ENCODE data around the gene CLIP4.
"Not testable (repeated sequence)": the region's sequence is repeated elsewhere in the genome, so short reads cannot be mapped to it uniquely, and the experiment has no call there.

The CLIP4 gene

DNA sequence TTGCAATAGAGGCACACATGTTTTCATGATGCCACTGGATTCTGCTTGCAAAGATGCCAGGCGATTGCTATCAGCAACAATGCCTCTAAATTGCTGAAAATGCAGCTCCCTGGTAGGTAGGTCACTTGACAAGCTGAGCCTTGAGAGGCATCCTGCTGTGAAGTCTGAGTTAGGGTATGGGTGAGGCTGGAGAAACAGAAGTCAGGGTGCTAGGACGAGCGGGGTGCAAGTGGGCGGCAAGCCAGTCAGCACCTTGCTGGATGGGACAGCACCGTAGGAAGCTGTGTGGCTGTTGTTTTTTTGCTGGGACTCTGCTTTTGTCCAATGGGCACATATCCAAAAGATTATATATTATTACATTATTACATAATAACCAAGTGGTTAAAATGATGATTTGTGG, 10.5 kb upstream of the CLIP4 start:
- Histone ChIP-seq H3K9me3 (ENCODE audit: control insufficient read depth in 1 of 2, low read length in 2 of 2) (no peaks in the 10 kb centered on the region), H3K36me3 (ENCODE audit: control insufficient read depth in 1 of 2, insufficient read depth in 2 of 2, low read length in 2 of 2) (no peaks in the 10 kb centered on the region), H3K9ac (ENCODE audit: low read depth in 1 of 2, low read length in 2 of 2) (no peak overlapping the region), H3K4me1 (ENCODE audit: control insufficient read depth in 1 of 2, insufficient read depth in 2 of 2, low read length in 2 of 2) (no peaks in the 10 kb centered on the region), H3K27me3 (ENCODE audit: control insufficient read depth in 1 of 2, insufficient read depth in 2 of 2, low read length in 2 of 2) (no peaks in the 10 kb centered on the region), H3K4me3 (ENCODE audit: low read depth in 1 of 2, low read length in 2 of 2) (no peak overlapping the region), H3K27ac (ENCODE audit: low read depth, low read length) (no peak overlapping the region)

DNA sequence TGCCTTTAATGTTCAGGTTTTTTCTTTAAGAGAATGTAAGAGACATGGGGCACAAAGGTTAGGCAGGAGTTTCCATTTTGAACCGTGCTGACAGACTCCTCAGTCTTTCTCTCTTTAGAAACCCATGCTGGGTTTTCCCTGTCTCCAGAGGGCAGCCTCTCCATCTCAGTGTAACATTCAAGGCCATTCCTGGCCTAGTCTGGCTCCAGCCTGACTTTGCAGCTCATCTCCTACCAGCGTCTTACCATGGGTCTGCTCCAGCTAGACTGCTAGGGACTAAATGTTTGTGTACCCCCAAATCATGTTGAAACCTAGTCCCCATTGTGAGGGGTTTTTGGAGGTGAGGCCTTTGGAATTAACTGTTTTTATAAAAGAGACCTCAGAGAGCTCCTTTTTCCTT, 9.8 kb upstream of the CLIP4 start:
- H3K9me3 ChIP-seq (ENCODE audit: control insufficient read depth in 1 of 2, low read length in 2 of 2): no peaks in the 10 kb centered on the region
- no peak overlapping the region for H3K27ac ChIP-seq (ENCODE audit: low read depth, low read length)
- no peaks in the 10 kb centered on the region for H3K36me3 ChIP-seq (ENCODE audit: control insufficient read depth in 1 of 2, insufficient read depth in 2 of 2, low read length in 2 of 2)
- H3K4me1 ChIP-seq (ENCODE audit: control insufficient read depth in 1 of 2, insufficient read depth in 2 of 2, low read length in 2 of 2): no peaks in the 10 kb centered on the region
- no peaks in the 10 kb centered on the region for H3K27me3 ChIP-seq (ENCODE audit: control insufficient read depth in 1 of 2, insufficient read depth in 2 of 2, low read length in 2 of 2)
- H3K9ac ChIP-seq (ENCODE audit: low read depth in 1 of 2, low read length in 2 of 2): no peak overlapping the region
- no peak overlapping the region for H3K4me3 ChIP-seq (ENCODE audit: low read depth in 1 of 2, low read length in 2 of 2)

DNA sequence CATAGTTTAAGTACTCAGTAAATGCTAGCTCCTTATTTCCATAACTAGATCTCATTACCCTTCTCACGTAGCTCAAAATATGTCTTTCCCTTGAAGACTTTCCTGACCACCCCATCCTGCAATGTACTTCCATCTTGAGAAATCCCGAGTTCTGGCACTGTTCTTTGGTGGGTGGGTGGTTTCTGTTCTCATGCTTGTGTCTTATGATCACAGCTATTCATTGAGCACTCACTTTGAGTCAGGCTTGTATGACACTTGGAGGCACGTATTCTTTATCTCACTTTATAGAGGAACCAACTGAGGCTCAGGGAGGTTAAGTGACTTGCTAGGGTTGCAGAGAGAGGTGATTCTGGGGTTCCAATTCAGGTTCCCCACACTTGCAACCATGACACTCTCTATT, 9.0 kb upstream of the CLIP4 start:
- Histone ChIP-seq H3K36me3 (ENCODE audit: control insufficient read depth in 1 of 2, insufficient read depth in 2 of 2, low read length in 2 of 2) (no peaks in the 10 kb centered on the region), H3K4me3 (ENCODE audit: low read depth in 1 of 2, low read length in 2 of 2) (no peak overlapping the region), H3K9ac (ENCODE audit: low read depth in 1 of 2, low read length in 2 of 2) (no peak overlapping the region), H3K27ac (ENCODE audit: low read depth, low read length) (no peak overlapping the region), H3K9me3 (ENCODE audit: control insufficient read depth in 1 of 2, low read length in 2 of 2) (no peaks in the 10 kb centered on the region), H3K27me3 (ENCODE audit: control insufficient read depth in 1 of 2, insufficient read depth in 2 of 2, low read length in 2 of 2) (no peaks in the 10 kb centered on the region), H3K4me1 (ENCODE audit: control insufficient read depth in 1 of 2, insufficient read depth in 2 of 2, low read length in 2 of 2) (no peaks in the 10 kb centered on the region)

DNA sequence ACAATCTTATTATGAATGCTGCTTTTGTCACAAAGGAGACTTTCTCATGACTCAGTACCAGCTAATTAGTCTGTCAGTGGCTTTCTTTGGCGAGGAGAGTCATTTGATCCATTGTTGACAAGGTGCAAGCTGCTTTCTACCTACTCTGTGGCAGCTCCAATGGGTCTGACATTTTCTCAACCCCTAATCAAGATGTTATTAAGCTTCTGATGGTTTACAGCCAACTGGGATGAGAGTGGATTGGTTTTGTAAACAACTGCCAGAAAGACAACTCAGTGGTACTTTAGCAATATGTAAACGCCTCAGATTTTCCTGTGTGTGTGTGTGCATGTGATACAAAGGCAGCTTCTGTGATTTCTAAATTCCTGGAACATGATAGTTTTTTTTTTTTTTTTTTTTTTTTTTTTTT, 8.2 kb upstream of the CLIP4 start:
- no peaks in the 10 kb centered on the region for H3K36me3 ChIP-seq (ENCODE audit: control insufficient read depth in 1 of 2, insufficient read depth in 2 of 2, low read length in 2 of 2)
- no peak overlapping the region for H3K4me3 ChIP-seq (ENCODE audit: low read depth in 1 of 2, low read length in 2 of 2)
- no peak overlapping the region for H3K27ac ChIP-seq (ENCODE audit: low read depth, low read length)
- no peak overlapping the region for H3K9ac ChIP-seq (ENCODE audit: low read depth in 1 of 2, low read length in 2 of 2)
- H3K4me1 ChIP-seq (ENCODE audit: control insufficient read depth in 1 of 2, insufficient read depth in 2 of 2, low read length in 2 of 2): no peaks in the 10 kb centered on the region
- no peaks in the 10 kb centered on the region for H3K9me3 ChIP-seq (ENCODE audit: control insufficient read depth in 1 of 2, low read length in 2 of 2)
- no peaks in the 10 kb centered on the region for H3K27me3 ChIP-seq (ENCODE audit: control insufficient read depth in 1 of 2, insufficient read depth in 2 of 2, low read length in 2 of 2)

GRCh38 chr2:29107547-29107946, 7.7 kb upstream of the CLIP4 start:
- H3K27ac ChIP-seq (ENCODE audit: low read depth, low read length); H3K4me3 ChIP-seq (ENCODE audit: low read depth in 1 of 2, low read length in 2 of 2): not testable (repeated sequence)

GRCh38 chr2:29108225-29108624, 7.0 kb upstream of the CLIP4 start:
- no peaks in the 10 kb centered on the region for H3K36me3 ChIP-seq (ENCODE audit: control insufficient read depth in 1 of 2, insufficient read depth in 2 of 2, low read length in 2 of 2)
- no peak overlapping the region for H3K9ac ChIP-seq (ENCODE audit: low read depth in 1 of 2, low read length in 2 of 2)
- H3K27me3 ChIP-seq (ENCODE audit: control insufficient read depth in 1 of 2, insufficient read depth in 2 of 2, low read length in 2 of 2): peaks cover 0 to 1% of the 10 kb centered on the region in 2 donors
- no peak overlapping the region for H3K27ac ChIP-seq (ENCODE audit: low read depth, low read length)
- H3K4me1 ChIP-seq (ENCODE audit: control insufficient read depth in 1 of 2, insufficient read depth in 2 of 2, low read length in 2 of 2): no peaks in the 10 kb centered on the region
- H3K4me3 ChIP-seq (ENCODE audit: low read depth in 1 of 2, low read length in 2 of 2): no peak overlapping the region
- H3K9me3 ChIP-seq (ENCODE audit: control insufficient read depth in 1 of 2, low read length in 2 of 2): no peaks in the 10 kb centered on the region

More at GRCh38 chr2:29107547-29107946, 7.7 kb upstream of the CLIP4 start:
- H3K4me1 ChIP-seq (ENCODE audit: control insufficient read depth in 1 of 2, insufficient read depth in 2 of 2, low read length in 2 of 2); H3K27me3 ChIP-seq (ENCODE audit: control insufficient read depth in 1 of 2, insufficient read depth in 2 of 2, low read length in 2 of 2); H3K9ac ChIP-seq (ENCODE audit: low read depth in 1 of 2, low read length in 2 of 2); H3K9me3 ChIP-seq (ENCODE audit: control insufficient read depth in 1 of 2, low read length in 2 of 2); H3K36me3 ChIP-seq (ENCODE audit: control insufficient read depth in 1 of 2, insufficient read depth in 2 of 2, low read length in 2 of 2): not testable (repeated sequence)

GRCh38 chr2:29109246-29109645, 6.0 kb upstream of the CLIP4 start:
- Histone ChIP-seq H3K4me3 (ENCODE audit: low read depth in 1 of 2, low read length in 2 of 2) (no peak overlapping the region), H3K36me3 (ENCODE audit: control insufficient read depth in 1 of 2, insufficient read depth in 2 of 2, low read length in 2 of 2) (no peaks in the 10 kb centered on the region), H3K9ac (ENCODE audit: low read depth in 1 of 2, low read length in 2 of 2) (no peak overlapping the region), H3K9me3 (ENCODE audit: control insufficient read depth in 1 of 2, low read length in 2 of 2) (no peaks in the 10 kb centered on the region), H3K27ac (ENCODE audit: low read depth, low read length) (no peak overlapping the region), H3K4me1 (ENCODE audit: control insufficient read depth in 1 of 2, insufficient read depth in 2 of 2, low read length in 2 of 2) (peaks cover 0 to 7% of the 10 kb centered on the region in 2 donors), H3K27me3 (ENCODE audit: control insufficient read depth in 1 of 2, insufficient read depth in 2 of 2, low read length in 2 of 2) (peaks cover 0 to 12% of the 10 kb centered on the region in 2 donors)

- H3K27me3 ChIP-seq (ENCODE audit: control insufficient read depth in 1 of 2, insufficient read depth in 2 of 2, low read length in 2 of 2): peaks cover 5 to 21% of the 10 kb centered on the region in 2 donors
- no peak overlapping the region for H3K4me3 ChIP-seq (ENCODE audit: low read depth in 1 of 2, low read length in 2 of 2)
- no peak overlapping the region for H3K9ac ChIP-seq (ENCODE audit: low read depth in 1 of 2, low read length in 2 of 2)
- H3K4me1 ChIP-seq (ENCODE audit: control insufficient read depth in 1 of 2, insufficient read depth in 2 of 2, low read length in 2 of 2): peaks cover 7 to 13% of the 10 kb centered on the region in 2 donors
- no peaks in the 10 kb centered on the region for H3K9me3 ChIP-seq (ENCODE audit: control insufficient read depth in 1 of 2, low read length in 2 of 2)
- H3K27ac ChIP-seq (ENCODE audit: low read depth, low read length): no peak overlapping the region
- H3K36me3 ChIP-seq (ENCODE audit: control insufficient read depth in 1 of 2, insufficient read depth in 2 of 2, low read length in 2 of 2): no peaks in the 10 kb centered on the region
Measured at GRCh38 chr2:29110916-29111535, 4.2 kb upstream of the CLIP4 start.

DNA sequence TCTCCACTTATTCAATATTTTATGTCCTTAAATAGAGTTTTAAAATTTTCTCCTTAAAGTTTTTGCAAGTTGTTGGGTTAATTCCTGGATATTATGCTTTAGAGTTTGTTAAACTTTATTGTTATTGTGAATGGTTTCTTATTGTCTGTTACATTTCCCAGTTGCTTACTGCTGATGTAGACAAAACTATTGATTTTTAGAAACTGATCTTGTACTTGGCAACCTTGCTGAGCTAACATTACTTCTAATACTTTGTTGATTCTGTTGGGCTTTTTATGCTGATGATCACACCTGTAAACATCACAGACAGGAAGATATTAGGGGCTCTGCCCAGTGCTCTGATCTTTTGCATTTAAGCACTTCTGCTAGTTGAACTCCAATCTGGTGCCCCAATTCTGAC, 2.8 kb upstream of the CLIP4 start:
- Histone ChIP-seq H3K9ac (ENCODE audit: low read depth in 1 of 2, low read length in 2 of 2) (no peak overlapping the region), H3K27ac (ENCODE audit: low read depth, low read length) (no peak overlapping the region), H3K36me3 (ENCODE audit: control insufficient read depth in 1 of 2, insufficient read depth in 2 of 2, low read length in 2 of 2) (no peaks in the 10 kb centered on the region), H3K27me3 (ENCODE audit: control insufficient read depth in 1 of 2, insufficient read depth in 2 of 2, low read length in 2 of 2) (peaks cover 5 to 26% of the 10 kb centered on the region in 2 donors), H3K4me1 (ENCODE audit: control insufficient read depth in 1 of 2, insufficient read depth in 2 of 2, low read length in 2 of 2) (peaks cover 7 to 13% of the 10 kb centered on the region in 2 donors), H3K4me3 (ENCODE audit: low read depth in 1 of 2, low read length in 2 of 2) (no peak overlapping the region), H3K9me3 (ENCODE audit: control insufficient read depth in 1 of 2, low read length in 2 of 2) (no peaks in the 10 kb centered on the region)

DNA sequence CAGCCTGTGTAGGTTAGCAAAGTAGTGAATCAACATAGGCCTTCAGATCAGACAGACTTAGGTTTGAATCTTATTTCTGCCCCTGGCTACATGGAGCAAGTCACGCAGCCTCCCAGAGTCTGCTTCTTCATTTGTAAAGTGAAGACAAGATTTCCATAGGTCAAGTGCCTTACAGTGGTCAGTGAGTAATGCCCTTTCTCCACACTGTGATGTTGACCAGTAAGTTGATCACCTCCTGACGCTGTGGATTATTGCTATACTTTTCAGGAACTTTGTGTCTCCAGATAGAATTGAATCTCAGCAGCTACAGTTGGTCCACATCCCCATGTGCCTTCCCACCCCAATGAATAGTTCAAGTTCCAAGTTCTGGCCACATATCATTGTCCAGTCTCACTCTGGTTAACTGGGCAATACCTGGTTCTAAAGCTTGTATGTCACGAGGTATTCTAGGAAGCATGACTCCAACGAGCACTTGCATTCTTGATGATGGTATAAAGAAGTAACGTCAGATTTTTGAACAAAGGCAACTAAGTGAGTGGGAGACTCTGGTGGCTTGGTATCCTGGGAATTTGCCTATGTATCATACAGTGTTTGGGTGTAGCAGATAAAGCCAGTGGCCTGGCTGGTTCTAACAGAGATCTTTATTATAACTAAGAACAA, 2.1 kb upstream of the CLIP4 start:
- Histone ChIP-seq H3K9me3 (ENCODE audit: control insufficient read depth in 1 of 2, low read length in 2 of 2) (no peaks in the 10 kb centered on the region), H3K36me3 (ENCODE audit: control insufficient read depth in 1 of 2, insufficient read depth in 2 of 2, low read length in 2 of 2) (no peaks in the 10 kb centered on the region), H3K27ac (ENCODE audit: low read depth, low read length) (no peak overlapping the region), H3K4me3 (ENCODE audit: low read depth in 1 of 2, low read length in 2 of 2) (no peak overlapping the region), H3K4me1 (ENCODE audit: control insufficient read depth in 1 of 2, insufficient read depth in 2 of 2, low read length in 2 of 2) (peaks cover 7 to 13% of the 10 kb centered on the region in 2 donors), H3K27me3 (ENCODE audit: control insufficient read depth in 1 of 2, insufficient read depth in 2 of 2, low read length in 2 of 2) (peaks cover 5 to 26% of the 10 kb centered on the region in 2 donors), H3K9ac (ENCODE audit: low read depth in 1 of 2, low read length in 2 of 2) (no peak overlapping the region)

Data from duodenal mucosa (tissue), 2 donors.